Ishikawa (cell line): ENCODE results near the gene PXN.

Experiments
- CEBPB ChIP-seq: IDR thresholded peaks from 2 replicates; pipeline ENCODE4 v1.6.1; 2012
- CREB1 ChIP-seq: IDR thresholded peaks from 2 replicates; pipeline ENCODE4 v1.6.1; 2012; ENCODE audit warnings: low read depth
- EGR1 ChIP-seq: IDR thresholded peaks from 2 replicates; pipeline ENCODE4 v1.6.1; 2012
- EP300 ChIP-seq: IDR thresholded peaks from 2 replicates; pipeline ENCODE4 v1.6.1; 2012; ENCODE audit warnings: borderline replicate concordance
- FOXM1 ChIP-seq: IDR thresholded peaks from 2 replicates; pipeline ENCODE4 v1.6.1; 2012; ENCODE audit warnings: low read depth, borderline replicate concordance
- MAX ChIP-seq: IDR thresholded peaks from 2 replicates; pipeline ENCODE4 v1.6.1; 2012
- NFIC ChIP-seq: IDR thresholded peaks from 2 replicates; pipeline ENCODE4 v1.6.1; 2012
- RAD21 ChIP-seq: IDR thresholded peaks from 2 replicates; pipeline ENCODE4 v1.6.1; 2012; ENCODE audit warnings: low read depth
- TAF1 ChIP-seq: IDR thresholded peaks from 2 replicates; pipeline ENCODE4 v1.6.1; 2012; ENCODE audit warnings: low read depth, mild to moderate bottlenecking
- TCF12 ChIP-seq: IDR thresholded peaks from 2 replicates; pipeline ENCODE4 v1.6.1; 2012; ENCODE audit warnings: low read depth
- TEAD4 ChIP-seq: IDR thresholded peaks from 2 replicates; pipeline ENCODE4 v1.6.1; 2012
- USF1 ChIP-seq: IDR thresholded peaks from 2 replicates; pipeline ENCODE4 v1.6.1; 2012
- YY1 ChIP-seq: IDR thresholded peaks from 2 replicates; pipeline ENCODE4 v1.6.1; 2012; ENCODE audit warnings: low read depth
- ZBTB7A ChIP-seq: IDR thresholded peaks from 2 replicates; pipeline ENCODE4 v1.6.1; 2012; ENCODE audit warnings: low read depth
- TF ChIP-seq, protein P1 (sequence below): IDR thresholded peaks from 2 replicates; pipeline ENCODE4 v1.6.1; 2012; ENCODE audit warnings: low read depth, mild to moderate bottlenecking

The PXN gene

GRCh38 chr12:120206228-120206627, 59.3 kb downstream of the PXN start:
- TF ChIP-seq MAX (no peak), EGR1 (no peak), TEAD4 (no peak), CREB1 (no peak), YY1 (no peak), EP300 (no peak), CEBPB (no peak), TCF12 (no peak), ZBTB7A (no peak), TAF1 (no peak), RAD21 (no peak), USF1 (no peak), FOXM1 (no peak), NFIC (no peak)
- TF ChIP-seq, protein P1, sequence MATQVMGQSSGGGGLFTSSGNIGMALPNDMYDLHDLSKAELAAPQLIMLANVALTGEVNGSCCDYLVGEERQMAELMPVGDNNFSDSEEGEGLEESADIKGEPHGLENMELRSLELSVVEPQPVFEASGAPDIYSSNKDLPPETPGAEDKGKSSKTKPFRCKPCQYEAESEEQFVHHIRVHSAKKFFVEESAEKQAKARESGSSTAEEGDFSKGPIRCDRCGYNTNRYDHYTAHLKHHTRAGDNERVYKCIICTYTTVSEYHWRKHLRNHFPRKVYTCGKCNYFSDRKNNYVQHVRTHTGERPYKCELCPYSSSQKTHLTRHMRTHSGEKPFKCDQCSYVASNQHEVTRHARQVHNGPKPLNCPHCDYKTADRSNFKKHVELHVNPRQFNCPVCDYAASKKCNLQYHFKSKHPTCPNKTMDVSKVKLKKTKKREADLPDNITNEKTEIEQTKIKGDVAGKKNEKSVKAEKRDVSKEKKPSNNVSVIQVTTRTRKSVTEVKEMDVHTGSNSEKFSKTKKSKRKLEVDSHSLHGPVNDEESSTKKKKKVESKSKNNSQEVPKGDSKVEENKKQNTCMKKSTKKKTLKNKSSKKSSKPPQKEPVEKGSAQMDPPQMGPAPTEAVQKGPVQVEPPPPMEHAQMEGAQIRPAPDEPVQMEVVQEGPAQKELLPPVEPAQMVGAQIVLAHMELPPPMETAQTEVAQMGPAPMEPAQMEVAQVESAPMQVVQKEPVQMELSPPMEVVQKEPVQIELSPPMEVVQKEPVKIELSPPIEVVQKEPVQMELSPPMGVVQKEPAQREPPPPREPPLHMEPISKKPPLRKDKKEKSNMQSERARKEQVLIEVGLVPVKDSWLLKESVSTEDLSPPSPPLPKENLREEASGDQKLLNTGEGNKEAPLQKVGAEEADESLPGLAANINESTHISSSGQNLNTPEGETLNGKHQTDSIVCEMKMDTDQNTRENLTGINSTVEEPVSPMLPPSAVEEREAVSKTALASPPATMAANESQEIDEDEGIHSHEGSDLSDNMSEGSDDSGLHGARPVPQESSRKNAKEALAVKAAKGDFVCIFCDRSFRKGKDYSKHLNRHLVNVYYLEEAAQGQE = no peak

DNA sequence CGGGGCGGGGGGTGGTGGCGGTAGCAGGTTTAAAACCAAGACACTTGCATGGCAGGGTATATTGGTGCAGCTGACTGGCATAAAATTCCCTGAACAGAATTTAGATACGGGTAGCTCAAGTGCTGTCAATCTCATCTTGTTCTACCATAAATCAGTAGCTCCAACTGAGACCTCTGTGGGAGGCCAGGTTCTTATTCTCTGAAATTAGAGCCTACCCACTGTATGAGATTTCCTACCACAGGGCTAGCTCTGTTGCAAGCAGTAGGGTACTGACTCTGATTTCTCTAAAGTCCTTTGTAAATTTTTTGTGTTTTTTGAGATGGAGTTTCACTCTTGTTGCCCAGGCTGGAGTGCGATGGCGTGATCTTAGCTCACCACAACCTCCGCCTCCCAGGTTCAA, 61.4 kb downstream of the PXN start:
- TF ChIP-seq RAD21 (no peak), FOXM1 (no peak), EP300 (no peak), EGR1 (no peak), MAX (no peak), USF1 (no peak), TCF12 (no peak), YY1 (no peak), TAF1 (no peak), TEAD4 (no peak), CEBPB (no peak), ZBTB7A (no peak), NFIC (no peak), CREB1 (no peak)
- TF ChIP-seq, protein P1 = no peak

GRCh38 chr12:120200364-120200800, 65.1 kb downstream of the PXN start:
- TF ChIP-seq YY1 = no peak
- no peak for TF ChIP-seq USF1
- TF ChIP-seq TEAD4 = no peak
- TF ChIP-seq CREB1 = no peak
- TF ChIP-seq RAD21 = no peak
- TF ChIP-seq CEBPB = no peak
- TF ChIP-seq MAX = no peak
- TF ChIP-seq TAF1 = no peak
- no peak for TF ChIP-seq NFIC
- TF ChIP-seq, protein P1 = no peak
- no peak for TF ChIP-seq FOXM1
- no peak for TF ChIP-seq EP300
- no peak for TF ChIP-seq TCF12
